Left lung (tissue), 10 donors: Measurements from ENCODE around the gene BLACAT1. TPM values are rescaled to one million over a fixed set of nuclear protein-coding genes. Genes with fewer than 3 reads are reported as not detected.

ENCODE experiments used
- ATAC-seq: fragments of 200-7000 bp; cut with Tn5 transposase; one replicate; pipeline ENCODE4 v1.9.1; 2020; ENCODE audit warnings: moderate library complexity
- DNase-seq, 4 donors: peaks; one replicate each; pipeline ENCODE4 v3.0.0-alpha.2; 2013 to 2020
- H3K27ac ChIP-seq, 2 donors: fragments of 200-600 bp; sonication (generic) in 1 of 2; one replicate each; pipeline versions ENCODE4 v1.5.0 to v1.8.0; 2020 to 2021
- H3K27me3 ChIP-seq, 2 donors: fragments of 200-600 bp; sonication (generic) in 1 of 2; one replicate each; pipeline versions ENCODE4 v1.5.0 to v1.8.0; 2020 to 2021
- H3K36me3 ChIP-seq, 2 donors: fragments of 200-600 bp; sonication (generic) in 1 of 2; one replicate each; pipeline versions ENCODE4 v1.5.0 to v1.8.0; 2020 to 2021
- H3K4me1 ChIP-seq, 2 donors: fragments of 200-600 bp; one replicate each; pipeline ENCODE4 v1.8.0; 2021
- H3K4me3 ChIP-seq, 2 donors: fragments of 200-600 bp; sonication (generic) in 1 of 2; one replicate each; pipeline versions ENCODE4 v1.5.0 to v1.8.0; 2020 to 2021; ENCODE audit warnings: mild to moderate bottlenecking in 1 of 2
- H3K9me3 ChIP-seq, 2 donors: fragments of 200-600 bp; sonication (generic) in 1 of 2; one replicate each; pipeline versions ENCODE4 v1.5.0 to v1.8.0; 2020 to 2021
- intact Hi-C, 2 donors: fragments of 100-400 bp; cut with DNase I; formaldehyde crosslinking; loops; one replicate each; pipeline versions ENCODE4 v1.11.2 to v1.14.2; 2022
- polyA plus RNA-seq, 6 donors: library from polyadenylated mRNA; unstranded; fragments of 120-200 nt; gene quantifications; one replicate each; pipeline ENCODE4 v1.2.1, GENCODE V29; 2013; ENCODE audit not compliant: insufficient read length in 6 of 6
- total RNA-seq, 2 donors: library from RNA; stranded (reverse); fragmentation: NEBNext Ultra II Directional; extraction: Animal tissue kit (Norgen Biotek cat#: 25700); gene quantifications; one replicate each; pipeline ENCODE4 v1.2.1, GENCODE V29; 2021
- TF ChIP-seq, protein P1 (sequence below), 2 donors: fragments of 200-600 bp; sonication (generic) in 1 of 2; IDR thresholded peaks; one replicate each; pipeline versions ENCODE4 v1.5.0 to v1.8.0; 2021; ENCODE audit warnings: antibody characterized with exemption in 2 of 2
- donor health status: DM: no; HTN: yes; CAD: no.
- donor health status: DM: no; HTN: no; CAD: no.

Gene BLACAT1
- total and polyA plus RNA-seq, 8 donors, result 0.55 to 6.5 (median 4.2) TPM

DNA sequence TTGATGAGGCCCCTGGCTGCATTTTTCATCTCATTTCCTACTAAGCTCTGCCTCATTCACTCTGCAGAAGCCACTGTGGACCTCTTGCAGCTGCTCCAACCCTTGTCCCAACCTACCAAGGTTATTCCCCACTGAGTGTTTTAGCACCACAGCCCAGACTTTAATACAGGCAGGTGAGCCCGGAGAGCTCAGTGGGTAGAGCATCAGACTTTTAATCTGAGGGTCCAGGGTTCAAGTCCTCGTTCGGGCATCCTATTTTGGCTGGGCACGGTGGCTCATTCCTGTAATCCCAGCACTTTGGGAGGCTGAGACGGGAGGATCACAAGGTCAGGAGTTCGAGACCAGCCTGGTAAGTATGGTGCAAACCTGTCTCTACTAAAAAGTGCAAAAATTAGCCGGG lies 18.1 kb upstream of the BLACAT1 start:
- Histone ChIP-seq H3K4me1 (no peaks in the 10 kb centered on the region), H3K9me3 (peaks cover 0 to 16% of the 10 kb centered on the region in 2 donors), H3K36me3 (no peaks in the 10 kb centered on the region), H3K4me3 (no peak overlapping the region), H3K27me3 (peaks cover 0 to 40% of the 10 kb centered on the region in 2 donors), H3K27ac (no peak overlapping the region)
- TF ChIP-seq, protein P1, sequence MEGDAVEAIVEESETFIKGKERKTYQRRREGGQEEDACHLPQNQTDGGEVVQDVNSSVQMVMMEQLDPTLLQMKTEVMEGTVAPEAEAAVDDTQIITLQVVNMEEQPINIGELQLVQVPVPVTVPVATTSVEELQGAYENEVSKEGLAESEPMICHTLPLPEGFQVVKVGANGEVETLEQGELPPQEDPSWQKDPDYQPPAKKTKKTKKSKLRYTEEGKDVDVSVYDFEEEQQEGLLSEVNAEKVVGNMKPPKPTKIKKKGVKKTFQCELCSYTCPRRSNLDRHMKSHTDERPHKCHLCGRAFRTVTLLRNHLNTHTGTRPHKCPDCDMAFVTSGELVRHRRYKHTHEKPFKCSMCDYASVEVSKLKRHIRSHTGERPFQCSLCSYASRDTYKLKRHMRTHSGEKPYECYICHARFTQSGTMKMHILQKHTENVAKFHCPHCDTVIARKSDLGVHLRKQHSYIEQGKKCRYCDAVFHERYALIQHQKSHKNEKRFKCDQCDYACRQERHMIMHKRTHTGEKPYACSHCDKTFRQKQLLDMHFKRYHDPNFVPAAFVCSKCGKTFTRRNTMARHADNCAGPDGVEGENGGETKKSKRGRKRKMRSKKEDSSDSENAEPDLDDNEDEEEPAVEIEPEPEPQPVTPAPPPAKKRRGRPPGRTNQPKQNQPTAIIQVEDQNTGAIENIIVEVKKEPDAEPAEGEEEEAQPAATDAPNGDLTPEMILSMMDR (IDR thresholded peaks at IDR 0.05), result no peak
- intact Hi-C loops, result no loop called here
- ATAC-seq (no peak), DNase-seq (no peak)

DNA sequence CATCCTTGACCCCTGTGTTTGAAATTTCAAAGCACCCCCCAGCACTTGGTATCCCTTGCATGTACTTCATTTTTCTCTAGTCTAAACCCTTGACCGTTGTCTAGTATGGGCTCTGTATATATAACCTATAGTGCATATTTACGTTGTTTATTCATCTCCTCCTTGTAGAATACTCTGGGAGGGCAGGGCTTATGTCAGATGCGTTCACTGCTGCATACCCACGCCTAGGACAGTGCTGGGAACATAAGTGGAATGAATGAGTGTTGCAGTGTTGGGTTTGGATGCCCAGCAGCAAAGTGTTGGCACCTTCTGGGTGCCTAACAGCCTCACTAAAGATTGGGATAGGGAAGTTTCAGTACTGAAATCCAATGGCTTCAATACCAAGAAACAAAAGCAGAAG lies 17.6 kb upstream of the BLACAT1 start:
- H3K36me3 ChIP-seq, result no peaks in the 10 kb centered on the region
- H3K4me1 ChIP-seq, result no peaks in the 10 kb centered on the region
- H3K27ac ChIP-seq, result no peak overlapping the region
- DNase-seq (no peak), ATAC-seq (no peak)
- peaks cover 0 to 43% of the 10 kb centered on the region in 2 donors for H3K27me3 ChIP-seq
- no peak overlapping the region for H3K4me3 ChIP-seq
- TF ChIP-seq, protein P1 (IDR thresholded peaks at IDR 0.05), result no peak
- intact Hi-C loops, result no loop called here
- peaks cover 0 to 16% of the 10 kb centered on the region in 2 donors for H3K9me3 ChIP-seq

DNA sequence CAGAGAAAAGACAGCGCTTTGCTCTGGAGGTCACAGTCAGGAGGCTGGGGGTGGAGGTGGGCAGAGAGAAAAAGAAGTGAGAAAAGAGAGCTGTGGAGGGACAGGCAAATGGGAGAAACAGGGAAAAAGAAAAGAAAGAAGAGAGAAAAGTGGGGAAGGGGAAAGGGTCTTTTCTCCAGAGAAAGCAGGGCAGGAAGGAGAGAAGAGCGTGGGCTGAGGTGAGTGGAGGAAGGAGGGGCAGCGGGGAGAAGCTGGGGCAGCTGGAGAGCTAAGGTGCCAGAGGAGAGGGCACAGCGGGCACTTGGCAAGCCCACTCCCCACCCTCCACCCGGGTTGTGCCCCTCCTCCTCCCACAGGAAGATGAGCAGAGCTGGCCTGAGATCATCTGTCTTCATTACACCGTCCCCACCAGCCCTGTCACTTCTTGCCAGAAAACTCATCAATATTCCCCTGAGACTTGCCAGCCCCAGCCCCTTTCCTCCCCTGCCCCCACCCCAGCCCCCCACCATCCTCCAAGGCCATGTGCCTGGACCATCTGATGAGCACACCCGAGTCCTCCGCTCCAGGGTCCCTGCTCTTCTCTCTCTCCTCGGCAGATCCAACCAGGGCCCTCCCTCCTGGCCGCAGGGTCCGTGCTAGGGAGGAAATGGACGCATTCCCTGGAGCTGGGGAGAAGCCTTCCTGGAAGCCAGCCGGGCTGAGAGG lies 17.0 kb upstream of the BLACAT1 start:
- no peak overlapping the region for H3K27ac ChIP-seq
- peaks cover 0 to 16% of the 10 kb centered on the region in 2 donors for H3K9me3 ChIP-seq
- H3K27me3 ChIP-seq, result peaks cover 0 to 41% of the 10 kb centered on the region in 2 donors
- intact Hi-C loops, result no loop called here
- ATAC-seq, result no peak
- H3K36me3 ChIP-seq, result no peaks in the 10 kb centered on the region
- H3K4me1 ChIP-seq, result no peaks in the 10 kb centered on the region
- H3K4me3 ChIP-seq, result no peak overlapping the region
- TF ChIP-seq, protein P1 (IDR thresholded peaks at IDR 0.05), result no peak
- no peak for DNase-seq

DNA sequence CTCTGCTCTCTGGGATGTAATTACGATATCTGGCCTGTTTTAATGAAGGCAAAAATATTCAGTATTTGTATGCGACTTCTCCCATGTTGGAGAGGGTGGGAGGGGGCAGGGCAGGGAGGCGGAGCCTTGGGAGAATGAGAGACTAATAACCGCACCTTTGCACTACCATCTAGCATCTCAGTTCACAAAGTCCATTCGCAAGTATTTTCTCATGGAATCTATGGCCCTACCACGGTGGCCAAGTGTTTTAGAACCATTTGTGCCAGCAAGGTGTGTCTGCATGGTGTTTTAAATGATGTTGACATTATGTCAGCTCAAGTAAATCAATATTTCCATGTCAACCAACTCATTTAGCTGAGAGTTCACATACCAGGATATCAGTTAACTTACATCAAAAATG lies 14.3 kb upstream of the BLACAT1 start:
- TF ChIP-seq, protein P1 (IDR thresholded peaks at IDR 0.05), result no peak
- no peak for ATAC-seq
- Histone ChIP-seq H3K27me3 (peaks cover 0 to 54% of the 10 kb centered on the region in 2 donors), H3K27ac (no peak overlapping the region), H3K9me3 (peaks cover 0 to 7% of the 10 kb centered on the region in 2 donors), H3K4me3 (no peak overlapping the region), H3K36me3 (no peaks in the 10 kb centered on the region), H3K4me1 (no peaks in the 10 kb centered on the region)
- DNase-seq, result no peak
- intact Hi-C loops, result no loop called here

DNA sequence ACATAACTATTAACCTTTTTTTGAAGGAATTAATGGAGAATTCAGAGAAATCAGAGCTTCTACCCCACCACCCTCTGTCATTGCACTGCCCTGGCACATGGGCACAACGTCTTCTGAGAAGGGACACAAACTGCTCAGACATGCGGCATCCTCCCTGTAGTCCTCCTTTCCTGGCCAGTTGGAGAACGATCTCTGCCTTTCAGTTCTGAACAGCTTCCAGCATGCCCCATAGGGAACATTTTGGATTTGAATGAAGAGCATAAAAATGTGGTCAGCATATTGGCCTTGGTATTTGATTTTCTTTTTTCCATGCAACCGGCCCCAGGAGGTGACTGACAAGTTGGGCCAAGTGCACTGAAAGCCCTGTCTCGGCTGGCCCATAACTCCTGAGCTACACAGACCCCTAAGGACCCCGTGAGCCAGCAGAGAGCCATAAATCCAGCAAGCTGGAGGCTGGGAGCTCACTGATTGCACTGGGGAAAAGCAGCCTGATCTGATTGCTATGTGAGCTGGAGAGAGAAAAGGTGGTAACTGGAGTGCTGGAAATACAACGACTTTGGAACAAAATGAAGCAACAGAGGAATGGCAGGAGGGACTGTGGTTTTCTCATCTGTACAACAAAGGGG lies 10.9 kb upstream of the BLACAT1 start:
- no peaks in the 10 kb centered on the region for H3K36me3 ChIP-seq
- no peaks in the 10 kb centered on the region for H3K9me3 ChIP-seq
- DNase-seq, result no peak
- no peak overlapping the region for H3K27ac ChIP-seq
- TF ChIP-seq, protein P1 (IDR thresholded peaks at IDR 0.05), result no peak
- no peak for ATAC-seq
- no peaks in the 10 kb centered on the region for H3K4me1 ChIP-seq
- H3K27me3 ChIP-seq, result peaks cover 0 to 48% of the 10 kb centered on the region in 2 donors
- intact Hi-C loops, result no loop called here
- no peak overlapping the region for H3K4me3 ChIP-seq
